ENCODE data around the gene WNT3A.
A peak's percentile ranks its signal among the peaks of the same experiment; 100 is the strongest.

The WNT3A gene

DNA sequence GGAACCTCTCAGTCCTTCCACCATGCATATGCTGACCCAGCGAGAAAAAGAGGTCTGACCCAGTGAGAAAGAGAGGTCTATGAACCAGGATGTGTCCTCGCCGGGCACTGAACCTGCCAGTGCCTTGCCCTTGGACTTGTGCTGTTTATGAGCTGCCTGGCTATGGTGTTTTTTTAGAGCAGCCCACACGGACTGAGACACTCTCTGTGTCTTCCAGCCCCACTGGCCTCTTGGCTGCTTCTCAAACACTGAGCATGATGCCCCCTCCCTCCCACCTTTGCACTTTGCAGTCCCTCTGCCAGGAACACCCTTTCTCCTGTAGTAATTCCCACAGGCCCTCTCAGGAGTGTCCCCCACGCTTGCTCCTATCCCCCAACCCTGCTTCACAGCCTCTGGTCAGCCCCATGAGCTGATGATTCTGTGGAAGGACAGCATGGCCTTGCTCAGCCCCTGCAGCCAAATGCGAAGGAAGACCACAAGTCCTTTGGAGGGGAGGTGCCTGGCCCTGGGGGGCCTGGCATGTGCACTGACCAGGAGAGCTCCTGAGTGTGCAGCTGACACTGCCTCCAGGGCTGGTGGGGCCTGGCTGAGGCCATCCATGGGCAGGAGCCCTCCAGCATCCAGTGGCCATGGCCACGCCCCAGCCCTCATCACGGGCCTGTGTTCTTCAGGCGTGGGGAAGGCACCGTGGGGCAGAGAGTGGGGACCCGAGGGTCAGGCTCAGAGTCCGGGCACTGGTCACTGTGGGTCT lies 23.8 kb downstream of the WNT3A start:
- no peak for DNase-seq (ENCODE audit: low read depth, low spot score)
- H3K27ac ChIP-seq, result no peak overlapping the region

DNA sequence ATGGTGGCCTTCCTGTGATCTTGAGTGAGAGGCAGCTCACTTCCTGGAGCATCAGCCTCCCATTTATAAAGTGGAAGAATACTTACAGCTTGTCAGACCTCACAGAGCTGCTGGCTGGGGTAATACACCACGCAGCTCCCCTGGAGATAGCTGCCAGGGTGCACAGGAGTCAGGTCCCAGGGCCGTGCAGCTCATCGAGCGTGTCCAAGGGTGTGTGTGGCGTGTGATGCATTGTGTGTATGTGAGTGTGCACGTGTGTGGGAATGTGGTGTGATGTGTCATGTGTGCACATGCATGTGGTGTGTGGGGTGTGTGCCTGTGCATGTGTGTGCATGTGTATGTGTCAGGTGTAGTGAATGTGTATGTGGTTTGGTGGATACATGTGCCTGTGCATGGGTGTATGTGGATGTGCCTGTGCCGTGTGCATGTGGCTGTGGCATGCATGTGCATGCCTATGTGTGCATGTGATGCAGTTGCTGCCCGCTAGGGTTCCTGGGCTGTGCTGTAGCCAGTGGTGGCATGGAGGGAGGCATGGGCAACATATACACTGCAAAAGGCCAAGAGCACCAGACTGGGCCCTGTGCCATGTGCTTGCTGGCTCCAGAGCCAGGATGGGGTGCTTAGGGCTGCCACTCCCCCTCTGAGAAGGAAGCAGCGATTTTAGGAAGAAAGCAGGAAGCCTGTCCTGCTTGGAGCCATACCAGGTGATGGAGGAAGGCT lies 24.6 kb downstream of the WNT3A start:
- no peak overlapping the region for H3K27ac ChIP-seq
- DNase-seq (ENCODE audit: low read depth, low spot score), result no peak

DNA sequence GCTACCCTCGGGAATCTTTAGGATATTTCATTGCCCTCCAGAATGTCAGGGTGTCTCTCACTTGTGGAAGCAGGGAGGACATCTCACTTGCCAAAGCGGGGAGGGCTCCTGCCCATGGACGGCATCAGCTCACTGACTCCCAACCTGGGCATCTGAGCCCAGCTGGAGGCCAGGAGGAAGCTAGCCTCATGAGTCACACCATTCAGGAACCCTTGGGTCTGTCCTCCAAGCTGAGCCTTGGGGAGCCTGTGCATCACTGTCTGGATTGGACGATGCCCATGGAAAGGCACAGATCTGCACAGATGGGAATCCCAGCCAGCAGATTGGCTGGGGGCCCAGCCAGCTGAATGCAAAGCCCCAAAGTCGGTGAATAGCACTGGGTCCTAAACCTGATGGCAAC lies 25.2 kb downstream of the WNT3A start:
- no peak for DNase-seq (ENCODE audit: low read depth, low spot score)
- H3K27ac ChIP-seq, result no peak overlapping the region

DNA sequence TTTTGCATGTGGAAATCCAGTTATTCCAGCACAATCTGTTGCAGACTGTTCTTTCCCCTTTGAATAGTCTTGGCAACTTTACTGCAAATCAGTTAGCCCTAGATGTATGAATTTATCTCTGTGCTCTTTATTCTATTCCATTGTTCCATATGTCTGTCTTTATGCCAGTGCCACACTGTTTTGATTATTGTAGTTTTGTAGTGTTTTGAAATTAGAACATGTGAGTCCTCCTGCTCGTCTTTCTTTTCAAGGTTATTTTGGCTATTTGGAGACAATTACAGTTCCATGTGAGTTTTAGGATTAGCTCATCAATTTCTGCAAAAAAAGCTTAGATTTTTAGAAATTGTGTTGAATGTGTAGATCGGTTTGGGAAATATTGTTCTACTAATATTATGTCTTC lies 26.6 kb downstream of the WNT3A start:
- no peak overlapping the region for H3K27ac ChIP-seq
- no peak for DNase-seq (ENCODE audit: low read depth, low spot score)

DNA sequence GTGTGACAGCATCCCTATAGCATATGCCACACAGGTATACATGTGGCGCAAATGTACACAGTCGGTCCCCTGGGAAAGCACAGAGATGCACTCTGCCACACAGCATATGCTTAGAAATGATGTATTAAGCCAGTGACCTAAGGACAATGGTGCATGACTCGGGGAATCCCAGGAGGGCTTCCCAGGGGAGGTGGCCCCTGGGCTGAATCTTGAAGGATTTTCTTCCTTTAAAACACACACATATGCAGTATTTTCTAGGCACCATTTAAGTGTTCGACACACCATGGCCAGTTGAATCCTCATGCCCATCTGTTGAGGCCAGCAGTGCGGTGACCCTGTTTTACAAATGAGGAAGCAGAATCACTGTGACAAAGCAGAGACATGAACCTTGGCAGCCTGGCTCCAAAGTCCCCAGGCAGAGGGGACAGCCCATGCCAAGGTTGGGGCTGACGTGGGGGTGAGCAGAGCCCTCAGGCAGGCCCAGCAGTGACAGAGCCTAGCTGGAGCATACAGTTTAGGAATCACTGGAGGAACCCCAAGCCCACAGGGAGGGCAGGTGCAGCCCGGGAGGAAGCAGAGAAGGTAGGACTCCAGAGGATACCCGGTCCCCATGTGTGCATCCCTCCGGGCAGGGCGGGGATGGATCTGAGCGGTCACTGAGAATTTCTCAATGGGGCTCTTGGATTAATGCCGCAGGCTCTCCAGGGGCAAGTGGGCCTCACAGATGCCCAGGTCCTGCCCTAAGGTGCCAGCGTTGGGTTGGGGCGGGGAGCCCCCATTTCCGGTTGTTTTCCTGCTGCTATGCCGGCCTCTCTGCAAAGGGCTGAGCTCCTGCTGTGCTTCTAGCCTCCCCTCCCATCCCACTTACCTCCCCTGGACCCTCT lies 28.4 kb downstream of the WNT3A start:
- no peak for DNase-seq (ENCODE audit: low read depth, low spot score)
- H3K27ac ChIP-seq, result no peak overlapping the region

DNA sequence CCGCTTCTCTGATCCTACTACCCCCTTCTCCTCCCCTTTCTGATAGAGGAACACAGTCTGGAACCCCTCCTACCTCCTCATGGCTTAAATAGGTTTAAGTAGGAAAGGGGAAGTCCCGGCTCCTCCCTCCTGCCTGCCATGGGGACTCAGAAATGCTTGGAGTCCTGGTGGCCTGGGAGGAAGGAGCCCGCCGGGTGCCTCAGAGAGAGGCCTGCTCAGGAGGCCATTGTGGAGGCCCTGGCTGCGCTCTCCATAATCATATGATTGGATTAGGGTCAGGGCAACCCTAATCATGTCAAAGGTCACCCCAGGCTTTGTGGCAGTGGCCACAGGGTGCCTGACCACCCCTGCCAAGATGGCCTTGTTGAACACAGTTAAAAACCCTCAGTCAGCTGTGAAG lies 29.0 kb downstream of the WNT3A start:
- H3K27ac ChIP-seq, result no peak overlapping the region
- DNase-seq (ENCODE audit: low read depth, low spot score), result no peak

DNA sequence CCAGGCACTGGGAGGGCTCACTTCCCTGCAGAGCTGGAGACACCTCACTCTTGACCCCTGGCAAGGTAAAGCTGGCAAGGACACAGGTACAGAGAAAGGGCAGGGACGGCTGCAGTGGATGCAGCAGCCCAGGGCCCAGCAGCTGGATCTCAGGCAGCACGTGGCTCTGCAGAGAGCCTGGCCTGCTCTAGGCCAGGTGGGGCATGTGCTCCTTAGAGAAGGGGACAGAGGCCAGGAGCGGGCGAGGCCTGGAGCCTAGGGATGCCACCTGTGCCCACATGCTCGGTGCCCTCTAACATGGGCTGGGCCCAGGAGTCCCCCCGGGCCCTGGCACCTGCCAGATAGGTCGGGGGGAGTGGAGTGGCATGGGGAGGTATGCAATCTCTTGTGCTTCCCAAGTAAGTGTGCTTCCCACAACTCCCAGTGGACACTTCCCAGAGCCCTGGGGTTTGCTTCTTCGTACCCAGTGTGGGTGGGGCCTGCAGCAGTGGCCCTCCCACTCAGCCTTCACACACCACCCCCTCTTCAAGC lies 30.0 kb downstream of the WNT3A start:
- no peak for DNase-seq (ENCODE audit: low read depth, low spot score)
- H3K27ac ChIP-seq, result no peak overlapping the region

DNA sequence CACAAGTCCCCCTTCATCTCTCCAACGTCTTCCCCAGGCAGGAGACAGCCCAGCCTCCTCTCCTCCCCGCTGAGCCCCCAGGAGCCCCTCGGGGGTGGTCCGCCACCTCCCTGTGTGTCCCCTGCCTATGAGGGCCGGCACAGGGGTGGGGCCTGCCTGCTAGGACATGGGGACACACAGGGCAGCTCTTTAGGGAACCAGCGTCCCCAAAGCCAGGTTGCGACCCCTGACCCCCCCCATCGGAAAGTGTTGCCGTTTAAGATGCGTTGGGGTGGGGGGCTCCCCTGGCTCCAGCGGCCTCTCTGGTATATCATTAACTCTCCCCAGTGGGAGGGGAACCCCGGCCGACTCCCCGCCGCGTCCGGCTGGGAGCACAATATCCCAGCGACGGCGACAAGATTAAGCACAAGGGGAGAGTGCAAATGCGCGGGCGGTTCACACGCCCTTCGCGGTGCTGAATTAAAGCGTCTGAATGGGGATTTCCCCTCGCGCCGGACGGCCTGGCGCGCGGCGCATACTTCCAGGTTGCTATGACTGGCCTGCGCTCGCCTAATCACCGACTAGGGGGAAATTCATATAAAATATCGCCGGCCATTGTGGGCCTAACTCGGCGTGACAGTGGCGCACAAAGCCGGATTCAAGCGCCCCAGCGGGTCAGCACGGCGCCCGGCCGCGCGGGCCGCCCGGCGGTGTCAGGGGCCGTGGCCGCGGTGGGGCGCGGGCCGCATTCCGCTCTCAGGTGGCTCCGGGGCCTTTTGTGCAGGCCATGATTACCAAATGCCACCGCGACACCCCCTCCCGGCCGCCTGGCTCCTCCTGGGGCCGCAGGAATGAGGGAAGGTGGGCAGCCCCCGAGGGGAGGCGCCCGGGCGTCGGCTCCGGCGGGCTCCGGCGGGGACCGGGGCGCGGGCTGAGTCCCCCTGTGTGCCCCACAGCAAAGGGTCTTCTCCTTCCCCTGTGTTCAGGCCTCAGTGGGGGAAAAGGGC lies 30.9 kb downstream of the WNT3A start:
- no peak overlapping the region for H3K27ac ChIP-seq
- no peak for DNase-seq (ENCODE audit: low read depth, low spot score)

DNA sequence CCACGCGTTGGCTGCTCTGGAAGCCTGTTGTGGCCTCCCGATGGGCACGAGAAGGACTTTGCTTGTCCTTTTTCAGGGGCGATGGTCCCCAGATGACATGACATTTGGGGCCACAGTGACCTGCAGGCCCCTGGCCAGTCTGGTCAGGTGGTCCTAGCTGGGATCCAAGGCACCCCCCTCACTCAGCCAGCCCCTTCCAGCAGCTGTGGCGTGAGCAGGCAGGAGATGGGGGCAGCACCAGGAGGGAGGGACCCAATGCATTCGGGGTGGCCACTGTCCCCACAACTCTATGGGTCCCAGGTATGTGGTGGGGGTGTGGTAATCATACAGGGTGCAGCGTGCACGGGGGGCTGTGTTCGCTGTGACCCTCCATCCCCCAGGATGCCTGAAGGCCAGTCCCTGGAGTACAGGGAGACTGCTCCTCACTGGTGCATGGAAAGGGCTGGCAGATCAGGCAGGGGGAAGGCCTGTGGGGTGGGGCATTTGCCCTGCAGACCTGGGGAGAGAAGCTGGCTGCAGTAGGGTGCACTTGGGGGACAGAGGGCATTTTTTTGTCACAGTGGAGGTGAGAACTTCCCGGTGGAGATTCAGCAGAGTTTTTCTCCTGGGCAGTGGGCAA lies 31.7 kb downstream of the WNT3A start:
- no peak overlapping the region for H3K27ac ChIP-seq
- DNase-seq (ENCODE audit: low read depth, low spot score), result no peak

DNA sequence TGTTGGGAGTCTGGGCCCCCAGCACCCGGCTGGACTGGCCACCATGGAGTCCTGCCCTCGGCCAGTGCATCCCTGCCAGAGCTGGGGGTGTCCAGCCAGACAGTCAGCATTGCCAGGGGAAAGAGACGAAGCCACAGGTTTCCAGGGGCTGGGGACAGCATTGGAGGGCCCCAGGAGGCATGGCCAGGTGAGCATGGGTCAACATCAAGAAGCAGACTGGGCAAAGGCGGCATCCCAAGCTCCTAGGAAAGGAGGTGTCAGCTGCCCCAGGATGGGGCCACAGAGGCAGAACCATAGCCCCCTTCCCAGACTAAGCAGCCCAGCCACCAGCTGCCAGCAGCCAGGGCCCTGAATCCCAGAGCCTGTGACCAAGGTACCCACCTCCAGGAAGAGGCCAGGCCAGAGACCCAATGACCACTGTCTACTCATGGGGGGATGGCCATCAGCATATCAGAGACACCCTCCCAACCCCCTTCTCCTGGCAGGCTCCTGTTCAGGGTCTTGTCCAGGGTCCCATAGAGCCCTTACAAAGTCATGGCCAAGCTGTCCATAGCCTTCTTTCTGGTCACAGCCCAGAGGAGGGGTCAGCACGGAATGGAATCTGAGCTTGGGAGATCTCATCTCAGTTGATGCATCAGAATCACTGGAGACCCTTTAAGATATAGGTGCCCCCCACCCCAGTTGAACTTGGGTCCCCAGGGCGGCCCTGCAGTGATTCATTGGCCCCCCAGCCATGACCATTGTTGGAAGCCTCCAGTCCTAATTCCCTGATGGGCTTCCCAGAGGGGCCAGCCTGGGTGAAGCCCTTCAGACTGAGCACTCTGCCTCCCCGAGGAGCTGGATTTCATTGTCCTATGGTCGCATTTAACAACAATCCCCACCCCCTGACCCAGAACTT lies 32.5 kb downstream of the WNT3A start:
- H3K27ac ChIP-seq, result no peak overlapping the region
- no peak for DNase-seq (ENCODE audit: low read depth, low spot score)

DNA sequence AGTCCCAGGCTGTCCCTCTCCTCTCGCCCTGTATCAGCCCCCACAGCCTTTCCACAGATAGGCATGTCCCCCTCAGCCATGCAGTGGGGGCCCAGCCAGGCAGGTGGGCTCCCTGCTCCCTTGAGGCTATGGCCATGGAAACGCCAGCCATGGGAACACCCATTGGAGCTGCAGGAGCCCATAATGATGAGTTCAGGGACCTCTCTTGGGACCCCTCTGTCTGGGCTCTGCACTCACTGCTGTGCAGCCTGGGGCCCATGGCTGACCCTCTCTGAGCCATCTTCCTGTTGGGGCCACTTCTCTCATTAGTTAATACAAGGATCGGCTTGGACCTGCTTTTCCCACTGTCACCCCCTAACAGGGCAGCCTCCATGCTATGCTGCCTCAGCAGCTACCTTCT lies 33.2 kb downstream of the WNT3A start:
- H3K27ac ChIP-seq, result no peak overlapping the region
- no peak for DNase-seq (ENCODE audit: low read depth, low spot score)

DNA sequence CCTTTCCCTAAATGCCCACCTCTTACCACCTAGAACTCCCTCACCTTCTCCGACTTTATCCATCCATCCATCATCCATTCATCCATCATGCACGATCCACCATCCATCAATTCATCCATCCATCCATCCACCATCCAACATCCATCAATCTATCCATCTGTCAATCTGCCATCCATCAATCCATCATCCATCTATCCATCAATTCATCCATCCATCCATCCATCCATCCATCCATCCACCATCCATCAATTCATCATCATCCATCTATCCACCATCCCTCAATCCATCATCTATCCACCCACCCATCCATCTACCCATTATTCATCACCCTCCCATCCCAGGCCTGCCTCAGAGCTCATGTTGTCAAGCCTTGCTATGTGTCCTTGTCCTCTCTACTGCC lies 34.5 kb downstream of the WNT3A start:
- no peak overlapping the region for H3K27ac ChIP-seq

DNA sequence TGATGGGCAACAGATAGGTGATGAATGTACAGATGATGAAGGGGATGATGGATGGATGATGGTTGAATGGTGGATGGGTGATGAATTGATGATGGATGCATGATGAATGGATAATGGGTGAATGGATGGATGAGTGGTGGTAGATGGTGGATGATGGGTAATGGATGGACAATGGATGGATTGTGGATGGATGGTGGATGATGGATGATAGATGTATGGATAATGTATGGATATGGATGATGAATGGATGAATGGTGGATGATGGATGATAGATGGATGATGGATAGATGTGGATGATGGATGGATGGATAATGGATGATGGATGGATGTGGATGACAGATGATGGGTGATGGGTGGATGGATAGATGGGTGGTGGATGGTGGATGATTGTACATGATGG lies 35.7 kb downstream of the WNT3A start:
- DNase-seq (ENCODE audit: low read depth, low spot score), result no peak
- H3K27ac ChIP-seq, result no peak overlapping the region

More for the DNA sequence above, 34.5 kb downstream of the WNT3A start:
- no peak for DNase-seq (ENCODE audit: low read depth, low spot score)

DNA sequence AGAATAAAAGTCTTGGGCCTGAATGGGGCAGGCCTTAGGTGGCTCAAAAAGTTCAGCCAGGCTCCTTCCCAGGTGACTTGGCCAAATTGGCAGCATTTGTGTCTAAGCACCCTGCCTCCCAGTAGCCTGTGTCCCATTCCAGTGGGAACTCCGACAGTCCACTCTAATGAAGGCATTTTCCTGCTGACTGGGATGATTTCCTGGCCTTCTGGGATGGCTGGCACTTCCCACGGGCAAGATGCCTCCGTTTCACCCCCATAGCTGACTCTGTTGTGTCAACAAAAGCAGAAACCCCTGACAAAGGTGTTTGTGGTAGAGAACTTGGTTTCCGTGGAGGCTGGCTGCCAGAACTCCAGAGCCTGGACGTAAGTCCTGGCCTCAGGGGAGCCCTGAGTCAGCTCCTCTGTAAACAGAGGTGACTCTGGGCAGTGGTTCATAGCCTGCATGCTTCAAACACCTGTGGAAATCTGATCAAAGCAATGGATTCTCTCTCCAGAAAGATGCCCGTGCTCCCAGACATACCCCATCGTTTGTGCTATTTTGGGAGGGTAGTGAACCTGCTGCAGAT lies 36.6 kb downstream of the WNT3A start:
- DNase-seq (ENCODE audit: low read depth, low spot score), result peak; percentile 72
- H3K27ac ChIP-seq, result no peak overlapping the region

DNA sequence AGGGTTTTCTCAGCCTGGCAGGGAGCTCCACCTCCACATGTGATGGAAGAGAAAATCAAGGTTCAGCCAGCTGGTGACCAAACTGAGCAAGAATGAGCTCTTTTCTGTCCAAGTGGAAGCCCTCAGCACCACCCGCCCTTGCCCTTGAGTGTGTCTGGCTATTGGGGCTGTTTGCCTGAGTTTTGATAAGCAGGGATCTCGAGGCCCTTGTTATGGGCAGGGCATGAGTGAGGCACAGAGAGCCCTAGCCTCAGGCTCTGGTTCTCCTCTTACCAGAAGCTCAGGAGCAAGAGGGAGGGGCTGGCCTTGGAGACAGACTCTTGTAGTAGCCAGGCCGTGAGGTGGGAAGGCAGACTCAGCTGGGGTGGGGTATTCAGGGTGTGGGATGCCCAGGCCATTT lies 38.2 kb downstream of the WNT3A start:
- DNase-seq (ENCODE audit: low read depth, low spot score), result no peak
- H3K27ac ChIP-seq, result no peak overlapping the region

DNA sequence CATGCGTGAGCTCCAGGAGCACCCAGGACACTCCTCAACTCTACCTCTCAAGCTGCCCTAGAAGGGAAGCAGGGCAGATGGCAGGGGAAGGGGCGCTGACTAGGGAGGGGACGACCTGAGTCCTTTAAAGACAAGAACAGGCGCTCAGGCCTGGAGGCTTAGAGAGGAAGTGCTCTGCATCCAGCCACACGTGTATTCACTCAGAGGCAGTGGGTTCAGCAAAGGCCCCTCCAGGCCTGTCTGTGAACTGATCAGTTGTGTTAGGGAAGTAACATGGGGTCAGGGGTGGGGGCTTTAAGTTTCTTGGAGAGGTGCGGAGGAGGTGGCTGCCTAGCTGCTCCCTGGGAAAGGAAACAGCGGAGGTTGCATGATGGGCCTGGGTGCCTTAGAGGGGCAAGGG lies 38.6 kb downstream of the WNT3A start:
- DNase-seq (ENCODE audit: low read depth, low spot score), result no peak
- no peak overlapping the region for H3K27ac ChIP-seq

DNA sequence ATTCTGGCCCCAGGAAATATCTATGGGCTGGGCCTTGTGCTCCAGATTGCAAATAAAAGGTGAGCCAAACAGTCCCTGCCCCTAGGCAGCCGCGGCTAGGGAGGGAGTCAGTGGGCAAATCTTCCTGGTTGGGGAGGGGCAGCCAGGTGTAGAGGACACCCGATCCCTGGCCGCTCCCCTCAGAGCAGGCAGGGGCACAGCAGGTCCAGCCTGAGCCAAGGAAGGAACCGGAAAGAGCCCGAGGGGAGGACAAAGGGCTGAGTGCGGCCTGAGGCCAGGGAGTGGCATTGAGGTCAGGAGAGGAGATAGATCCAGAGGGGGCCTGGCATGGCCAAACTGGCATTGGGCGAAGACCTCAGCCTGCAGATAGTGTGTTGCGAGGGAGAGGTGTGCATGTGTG lies 39.1 kb downstream of the WNT3A start:
- H3K27ac ChIP-seq, result no peak overlapping the region
- DNase-seq (ENCODE audit: low read depth, low spot score), result no peak

All from epithelial cell of prostate (primary cell).